HepG2 (cell line): Measurements from ENCODE around the gene EMC9. TPM values are rescaled to one million over a fixed set of nuclear protein-coding genes. Genes with fewer than 3 reads are reported as not detected.

Source experiments
- AGO1 ChIP-seq: fragments of 200-400 bp; formaldehyde crosslinking; IDR thresholded peaks from 2 replicates; pipeline ENCODE4 v1.6.1; 2017; ENCODE audit warnings: mild to moderate bottlenecking, low read depth, low read length, moderate library complexity; ENCODE audit not compliant: poor library complexity, severe bottlenecking
- CBFB ChIP-seq: sonication (generic); formaldehyde crosslinking; IDR thresholded peaks from 2 replicates; pipeline ENCODE4 v1.4.0; 2020; ENCODE audit warnings: missing genetic modification reagents
- FOSL2 ChIP-seq: sonication (generic); formaldehyde crosslinking; IDR thresholded peaks from 2 replicates; pipeline ENCODE4 v1.4.0; 2020; ENCODE audit warnings: missing genetic modification reagents
- FOXO1 ChIP-seq: sonication (generic); formaldehyde crosslinking; IDR thresholded peaks from 2 replicates; pipeline ENCODE4 v1.4.0; 2020; ENCODE audit warnings: missing genetic modification reagents
- HNF1A ChIP-seq, 2 experiments: sonication (generic) in 1 of 2; formaldehyde crosslinking in 1 of 2; IDR thresholded peaks; 2 replicates each; pipeline versions ENCODE4 v1.4.0 to v1.6.1; 2016 to 2020; ENCODE audit warnings: borderline replicate concordance in 1 of 2, low read depth in 1 of 2, mild to moderate bottlenecking in 1 of 2, missing genetic modification reagents in 1 of 2
- HNRNPL ChIP-seq: fragments of 200-400 bp; formaldehyde crosslinking; IDR thresholded peaks from 2 replicates; pipeline ENCODE4 v1.6.1; 2017; ENCODE audit warnings: mild to moderate bottlenecking, low read depth, low read length
- KLF15 ChIP-seq: sonication (generic); formaldehyde crosslinking; IDR thresholded peaks from 2 replicates; pipeline ENCODE4 v1.8.1; 2023; ENCODE audit warnings: borderline replicate concordance, mild to moderate bottlenecking, inconsistent platforms, missing genetic modification reagents, mixed read lengths
- MYC ChIP-seq: sonication (generic); formaldehyde crosslinking; IDR thresholded peaks from 2 replicates; pipeline ENCODE4 v1.9.0; 2021; ENCODE audit warnings: missing genetic modification reagents, borderline replicate concordance
- NBN ChIP-seq: fragments of 450-650 bp; conservative IDR thresholded peaks from 2 replicates; pipeline ENCODE4 v1.6.1; 2017
- NFIB ChIP-seq: sonication (generic); formaldehyde crosslinking; IDR thresholded peaks from 2 replicates; pipeline ENCODE4 v1.9.0; 2021; ENCODE audit warnings: missing genetic modification reagents, mild to moderate bottlenecking, borderline replicate concordance
- PAXIP1 ChIP-seq: sonication (generic); formaldehyde crosslinking; conservative IDR thresholded peaks from 2 replicates; pipeline ENCODE4 v1.4.0; 2020; ENCODE audit warnings: mild to moderate bottlenecking, missing genetic modification reagents, moderate library complexity
- POGZ ChIP-seq: sonication (generic); formaldehyde crosslinking; IDR thresholded peaks from 2 replicates; pipeline ENCODE4 v1.4.0; 2020; ENCODE audit warnings: mild to moderate bottlenecking, missing genetic modification reagents
- REXO4 ChIP-seq: sonication (generic); formaldehyde crosslinking; IDR thresholded peaks from 2 replicates; pipeline ENCODE4 v1.8.0; 2022; ENCODE audit warnings: missing genetic modification reagents, mild to moderate bottlenecking, borderline replicate concordance
- U2AF2 ChIP-seq: fragments of 200-400 bp; formaldehyde crosslinking; IDR thresholded peaks from 2 replicates; pipeline ENCODE4 v1.6.1; 2017; ENCODE audit warnings: low read depth, mild to moderate bottlenecking, low read length
- ZC3H4 ChIP-seq: sonication (generic); formaldehyde crosslinking; IDR thresholded peaks from 2 replicates; pipeline ENCODE4 v1.4.0; 2020; ENCODE audit warnings: missing genetic modification reagents, borderline replicate concordance
- ZNF225 ChIP-seq: sonication (generic); formaldehyde crosslinking; IDR thresholded peaks from 2 replicates; pipeline ENCODE4 v1.4.0; 2020; ENCODE audit warnings: mild to moderate bottlenecking, missing genetic modification reagents
- ZNF530 ChIP-seq: sonication (generic); formaldehyde crosslinking; IDR thresholded peaks from 2 replicates; pipeline ENCODE4 v1.5.0; 2020; ENCODE audit warnings: low read depth, mild to moderate bottlenecking, missing genetic modification reagents
- polyA plus RNA-seq, 8 experiments: library from polyadenylated mRNA; depleted of rRNA in 3 of 8; stranded (reverse) in 7 of 8; unstranded in 1 of 8; fragments of >200 nt; fragmentation: Illumina TruSeq in 4 of 8; extraction: Trizol in 4 of 8; gene quantifications; 2 replicates each; pipeline versions ENCODE4 v1.2.1 to v1.2.3, GENCODE V29; 2011 to 2016; ENCODE audit warnings: low read depth in 4 of 8, missing spikeins in 1 of 8, mixed read lengths in 1 of 8; ENCODE audit not compliant: insufficient read depth in 1 of 8
- total RNA-seq, 5 experiments: library from RNA; depleted of rRNA; stranded (reverse); fragments of >200 nt; fragmentation: Illumina TruSeq; extraction: Trizol; gene quantifications; 2 replicates each; pipeline ENCODE4 v1.2.3, GENCODE V29; 2016; ENCODE audit warnings: low read depth in 1 of 5
- TF ChIP-seq, protein P1 (sequence below): sonication (generic); formaldehyde crosslinking; IDR thresholded peaks from 2 replicates; pipeline ENCODE4 v1.4.0; 2020; ENCODE audit warnings: low read depth, mild to moderate bottlenecking, missing genetic modification reagents

EMC9 gene
- total and polyA plus RNA-seq, 2 of the 13 experiments (the other 11 are each of a cell fraction or from before 2014, with no cell fraction given) = 60.5 to 78.7 TPM

- no peak for TF ChIP-seq HNF1A (IDR thresholded peaks at IDR 0.05; ENCODE audit: low read depth)
- TF ChIP-seq HNF1A (CRISPR knock-in tag; IDR thresholded peaks at IDR 0.05; ENCODE audit: borderline replicate concordance) = 0 out of 2 replicates have a peak, but pooled peaks have one; percentile 32
- TF ChIP-seq, protein P1, sequence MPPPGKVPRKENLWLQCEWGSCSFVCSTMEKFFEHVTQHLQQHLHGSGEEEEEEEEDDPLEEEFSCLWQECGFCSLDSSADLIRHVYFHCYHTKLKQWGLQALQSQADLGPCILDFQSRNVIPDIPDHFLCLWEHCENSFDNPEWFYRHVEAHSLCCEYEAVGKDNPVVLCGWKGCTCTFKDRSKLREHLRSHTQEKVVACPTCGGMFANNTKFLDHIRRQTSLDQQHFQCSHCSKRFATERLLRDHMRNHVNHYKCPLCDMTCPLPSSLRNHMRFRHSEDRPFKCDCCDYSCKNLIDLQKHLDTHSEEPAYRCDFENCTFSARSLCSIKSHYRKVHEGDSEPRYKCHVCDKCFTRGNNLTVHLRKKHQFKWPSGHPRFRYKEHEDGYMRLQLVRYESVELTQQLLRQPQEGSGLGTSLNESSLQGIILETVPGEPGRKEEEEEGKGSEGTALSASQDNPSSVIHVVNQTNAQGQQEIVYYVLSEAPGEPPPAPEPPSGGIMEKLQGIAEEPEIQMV (CRISPR knock-in tag) = no peak
- no peak for TF ChIP-seq NFIB (CRISPR knock-in tag)
- peak; percentile 20; the same call in 1 of the 2 replicates for TF ChIP-seq MYC (CRISPR knock-in tag)
- no peak for TF ChIP-seq REXO4
- no peak for TF ChIP-seq KLF15
- TF ChIP-seq ZNF225 (CRISPR knock-in tag) = no peak
- no peak for TF ChIP-seq NBN
- TF ChIP-seq AGO1 = no peak
- TF ChIP-seq ZC3H4 (CRISPR knock-in tag) = peak; percentile 37; the same call in 1 of the 2 replicates
- no peak for TF ChIP-seq POGZ
- TF ChIP-seq ZNF530 (CRISPR knock-in tag) = no peak
- TF ChIP-seq FOSL2 (CRISPR knock-in tag) = no peak
- 0 out of 2 replicates have a peak, but pooled peaks have one; percentile 17 for TF ChIP-seq FOXO1 (CRISPR knock-in tag)
- TF ChIP-seq HNRNPL = 0 out of 2 replicates have a peak, but pooled peaks have one; percentile 31
- no peak for TF ChIP-seq U2AF2
- no peak for TF ChIP-seq PAXIP1 (CRISPR knock-in tag)
- peak; percentile 45; the same call in 1 of the 2 replicates for TF ChIP-seq CBFB (CRISPR knock-in tag)
Measured at GRCh38 chr14:24139272-24139934, 2.0 kb downstream of the EMC9 start (continued).
